Measurements from ENCODE around the gene SLC2A14.

DNA sequence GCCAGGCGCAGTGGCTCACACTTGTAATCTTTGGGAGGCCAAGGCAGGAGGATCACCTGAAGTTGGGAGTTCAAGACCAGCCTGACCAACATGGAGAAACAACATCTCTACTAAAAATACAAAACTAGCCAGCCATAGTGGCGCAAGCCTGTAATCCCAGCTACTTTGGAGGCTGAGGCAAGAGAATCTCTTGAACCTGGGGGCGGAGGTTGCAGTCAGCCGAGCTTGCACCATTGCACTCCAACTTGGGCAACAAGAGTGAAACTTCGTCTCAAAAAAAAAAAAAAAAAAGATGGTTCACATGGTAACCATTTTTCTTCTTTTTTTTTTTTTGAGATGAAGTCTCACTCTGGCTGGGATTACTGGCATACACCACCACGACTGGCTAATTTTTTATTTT lies 35.3 kb downstream of the SLC2A14 start:
- TF ChIP-seq, protein P1, sequence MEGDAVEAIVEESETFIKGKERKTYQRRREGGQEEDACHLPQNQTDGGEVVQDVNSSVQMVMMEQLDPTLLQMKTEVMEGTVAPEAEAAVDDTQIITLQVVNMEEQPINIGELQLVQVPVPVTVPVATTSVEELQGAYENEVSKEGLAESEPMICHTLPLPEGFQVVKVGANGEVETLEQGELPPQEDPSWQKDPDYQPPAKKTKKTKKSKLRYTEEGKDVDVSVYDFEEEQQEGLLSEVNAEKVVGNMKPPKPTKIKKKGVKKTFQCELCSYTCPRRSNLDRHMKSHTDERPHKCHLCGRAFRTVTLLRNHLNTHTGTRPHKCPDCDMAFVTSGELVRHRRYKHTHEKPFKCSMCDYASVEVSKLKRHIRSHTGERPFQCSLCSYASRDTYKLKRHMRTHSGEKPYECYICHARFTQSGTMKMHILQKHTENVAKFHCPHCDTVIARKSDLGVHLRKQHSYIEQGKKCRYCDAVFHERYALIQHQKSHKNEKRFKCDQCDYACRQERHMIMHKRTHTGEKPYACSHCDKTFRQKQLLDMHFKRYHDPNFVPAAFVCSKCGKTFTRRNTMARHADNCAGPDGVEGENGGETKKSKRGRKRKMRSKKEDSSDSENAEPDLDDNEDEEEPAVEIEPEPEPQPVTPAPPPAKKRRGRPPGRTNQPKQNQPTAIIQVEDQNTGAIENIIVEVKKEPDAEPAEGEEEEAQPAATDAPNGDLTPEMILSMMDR (IDR thresholded peaks at IDR 0.05; ENCODE audit: insufficient read depth, low read depth, low read length) = no peak
- no peak for TF ChIP-seq EZH2 (IDR thresholded peaks at IDR 0.05; ENCODE audit: insufficient read depth, low read length)
